ENCODE results near the gene DLGAP1. TPM values are rescaled to one million over a fixed set of nuclear protein-coding genes. Genes with fewer than 3 reads are reported as not detected.

Gene DLGAP1
- total RNA-seq, 1 donor from 2014 or later = 0.05 TPM

DNA sequence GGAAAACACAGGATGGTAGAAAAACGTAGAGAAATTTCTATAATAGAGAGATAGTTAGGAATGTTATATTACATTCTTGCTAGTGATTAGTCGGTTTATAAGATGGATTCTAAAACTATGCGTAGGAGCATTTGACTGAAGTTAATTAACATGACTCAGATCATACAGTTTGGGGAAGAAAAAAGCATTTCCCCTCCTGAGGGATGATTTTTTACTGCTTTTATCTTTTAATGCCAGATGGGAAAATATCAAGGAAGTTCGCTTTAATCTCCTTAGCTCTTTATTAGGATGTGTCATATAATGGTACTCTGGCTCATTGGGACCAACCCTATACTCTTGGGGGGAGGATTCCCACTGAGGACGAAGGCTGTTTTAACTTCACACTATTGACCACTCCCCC is 503.1 kb downstream of the DLGAP1 start:
- H3K27ac Mint-ChIP-seq (ENCODE audit: unreplicated experiment) = no peak overlapping the region
- TF ChIP-seq, protein P1, sequence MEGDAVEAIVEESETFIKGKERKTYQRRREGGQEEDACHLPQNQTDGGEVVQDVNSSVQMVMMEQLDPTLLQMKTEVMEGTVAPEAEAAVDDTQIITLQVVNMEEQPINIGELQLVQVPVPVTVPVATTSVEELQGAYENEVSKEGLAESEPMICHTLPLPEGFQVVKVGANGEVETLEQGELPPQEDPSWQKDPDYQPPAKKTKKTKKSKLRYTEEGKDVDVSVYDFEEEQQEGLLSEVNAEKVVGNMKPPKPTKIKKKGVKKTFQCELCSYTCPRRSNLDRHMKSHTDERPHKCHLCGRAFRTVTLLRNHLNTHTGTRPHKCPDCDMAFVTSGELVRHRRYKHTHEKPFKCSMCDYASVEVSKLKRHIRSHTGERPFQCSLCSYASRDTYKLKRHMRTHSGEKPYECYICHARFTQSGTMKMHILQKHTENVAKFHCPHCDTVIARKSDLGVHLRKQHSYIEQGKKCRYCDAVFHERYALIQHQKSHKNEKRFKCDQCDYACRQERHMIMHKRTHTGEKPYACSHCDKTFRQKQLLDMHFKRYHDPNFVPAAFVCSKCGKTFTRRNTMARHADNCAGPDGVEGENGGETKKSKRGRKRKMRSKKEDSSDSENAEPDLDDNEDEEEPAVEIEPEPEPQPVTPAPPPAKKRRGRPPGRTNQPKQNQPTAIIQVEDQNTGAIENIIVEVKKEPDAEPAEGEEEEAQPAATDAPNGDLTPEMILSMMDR (IDR thresholded peaks at IDR 0.05) = no peak
- H3K27me3 Mint-ChIP-seq (ENCODE audit: unreplicated experiment) = peaks cover 13% of the 10 kb centered on the region
- peaks cover 5% of the 10 kb centered on the region for H3K9me3 Mint-ChIP-seq (ENCODE audit: unreplicated experiment)
- no peaks in the 10 kb centered on the region for H3K4me1 Mint-ChIP-seq (ENCODE audit: unreplicated experiment)
- no peaks in the 10 kb centered on the region for H3K36me3 Mint-ChIP-seq (ENCODE audit: unreplicated experiment)
- no peak overlapping the region for H3K4me3 Mint-ChIP-seq (ENCODE audit: unreplicated experiment)
- DNase-seq (ENCODE audit: extremely low spot score, unreplicated experiment) = no peak

DNA sequence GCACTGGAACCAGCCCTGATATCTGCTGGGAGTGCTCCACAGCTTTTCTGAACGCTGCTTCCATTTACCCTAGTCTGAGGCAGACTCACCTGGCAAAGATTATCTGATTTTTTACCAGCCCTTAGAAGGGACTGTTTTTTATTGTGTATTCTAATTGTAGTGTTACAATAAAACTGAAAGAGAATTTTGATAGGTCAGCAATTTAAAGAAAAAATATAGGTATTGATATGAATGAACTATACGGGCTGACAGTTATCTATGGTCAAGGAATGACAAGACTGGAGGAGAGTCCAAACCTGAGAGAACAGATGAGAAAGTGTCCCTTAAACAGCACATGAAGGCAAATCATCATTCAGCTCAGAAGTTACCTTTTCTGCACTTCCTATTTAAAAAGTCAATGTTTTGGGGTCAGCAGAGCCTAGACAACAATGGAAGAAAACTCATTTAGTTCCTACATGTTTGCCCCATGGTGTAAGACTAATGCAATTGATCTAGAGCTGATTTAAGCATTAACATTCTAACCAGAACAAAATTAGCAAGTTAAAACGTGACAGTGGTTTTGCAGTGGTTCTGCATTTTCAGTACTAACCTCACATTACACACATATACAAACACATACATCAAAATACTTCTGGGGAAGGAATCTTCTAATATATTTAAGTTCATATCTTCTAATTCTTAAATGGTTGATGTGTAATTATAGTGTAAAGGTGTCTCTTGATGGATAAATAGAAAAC is 504.3 kb downstream of the DLGAP1 start:
- peaks cover 3% of the 10 kb centered on the region for H3K9me3 Mint-ChIP-seq (ENCODE audit: unreplicated experiment)
- H3K27me3 Mint-ChIP-seq (ENCODE audit: unreplicated experiment) = peaks cover 12% of the 10 kb centered on the region
- no peaks in the 10 kb centered on the region for H3K4me1 Mint-ChIP-seq (ENCODE audit: unreplicated experiment)
- H3K4me3 Mint-ChIP-seq (ENCODE audit: unreplicated experiment) = no peak overlapping the region
- TF ChIP-seq, protein P1 (IDR thresholded peaks at IDR 0.05) = no peak
- DNase-seq (ENCODE audit: extremely low spot score, unreplicated experiment) = no peak
- no peaks in the 10 kb centered on the region for H3K36me3 Mint-ChIP-seq (ENCODE audit: unreplicated experiment)
- H3K27ac Mint-ChIP-seq (ENCODE audit: unreplicated experiment) = no peak overlapping the region

DNA sequence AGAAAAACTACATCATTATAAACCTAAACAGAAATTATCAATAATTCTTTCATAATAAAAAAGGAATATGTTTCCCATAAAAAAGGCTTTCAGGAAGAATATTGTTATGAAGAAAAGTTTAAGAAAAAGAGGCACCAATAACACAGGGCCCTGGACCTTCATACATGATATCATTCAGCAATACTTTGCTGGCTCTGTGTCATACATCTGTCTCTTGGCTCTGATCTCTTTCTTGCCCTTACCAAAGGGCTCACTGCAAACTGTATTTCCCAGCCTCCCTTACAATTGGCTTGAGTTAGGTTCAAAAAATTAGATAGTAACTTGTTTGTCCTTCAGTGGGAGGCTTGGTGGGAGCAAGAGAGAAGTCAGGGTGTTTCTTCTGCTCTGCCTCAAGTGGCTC is 506.1 kb downstream of the DLGAP1 start:
- TF ChIP-seq, protein P1 (IDR thresholded peaks at IDR 0.05) = no peak
- no peaks in the 10 kb centered on the region for H3K9me3 Mint-ChIP-seq (ENCODE audit: unreplicated experiment)
- H3K4me1 Mint-ChIP-seq (ENCODE audit: unreplicated experiment) = no peaks in the 10 kb centered on the region
- no peak for DNase-seq (ENCODE audit: extremely low spot score, unreplicated experiment)
- H3K27me3 Mint-ChIP-seq (ENCODE audit: unreplicated experiment) = peaks cover 11% of the 10 kb centered on the region
- H3K36me3 Mint-ChIP-seq (ENCODE audit: unreplicated experiment) = no peaks in the 10 kb centered on the region
- H3K27ac Mint-ChIP-seq (ENCODE audit: unreplicated experiment) = no peak overlapping the region
- no peak overlapping the region for H3K4me3 Mint-ChIP-seq (ENCODE audit: unreplicated experiment)

DNA sequence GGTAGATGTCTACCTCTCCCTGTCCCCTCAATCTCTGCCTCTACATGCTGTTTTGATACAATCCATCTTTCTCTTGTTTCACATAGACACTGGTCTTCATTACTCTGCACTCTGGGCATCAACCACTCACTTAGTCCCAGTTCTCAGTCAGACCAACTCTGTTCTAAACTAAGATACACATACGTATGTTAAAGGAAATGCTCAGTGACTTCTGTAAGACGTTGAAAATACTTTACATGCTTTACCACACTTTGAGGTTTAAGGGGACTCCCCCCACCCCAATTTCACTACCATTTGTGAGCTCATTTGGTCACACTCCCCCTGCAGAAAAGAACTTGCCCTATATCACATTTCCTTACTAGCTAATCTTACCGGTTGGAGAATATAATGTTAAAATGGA is 507.7 kb downstream of the DLGAP1 start:
- no peaks in the 10 kb centered on the region for H3K4me1 Mint-ChIP-seq (ENCODE audit: unreplicated experiment)
- H3K36me3 Mint-ChIP-seq (ENCODE audit: unreplicated experiment) = no peaks in the 10 kb centered on the region
- no peak overlapping the region for H3K27ac Mint-ChIP-seq (ENCODE audit: unreplicated experiment)
- TF ChIP-seq, protein P1 (IDR thresholded peaks at IDR 0.05) = no peak
- peaks cover 11% of the 10 kb centered on the region for H3K27me3 Mint-ChIP-seq (ENCODE audit: unreplicated experiment)
- no peaks in the 10 kb centered on the region for H3K9me3 Mint-ChIP-seq (ENCODE audit: unreplicated experiment)
- H3K4me3 Mint-ChIP-seq (ENCODE audit: unreplicated experiment) = no peak overlapping the region
- DNase-seq (ENCODE audit: extremely low spot score, unreplicated experiment) = no peak

DNA sequence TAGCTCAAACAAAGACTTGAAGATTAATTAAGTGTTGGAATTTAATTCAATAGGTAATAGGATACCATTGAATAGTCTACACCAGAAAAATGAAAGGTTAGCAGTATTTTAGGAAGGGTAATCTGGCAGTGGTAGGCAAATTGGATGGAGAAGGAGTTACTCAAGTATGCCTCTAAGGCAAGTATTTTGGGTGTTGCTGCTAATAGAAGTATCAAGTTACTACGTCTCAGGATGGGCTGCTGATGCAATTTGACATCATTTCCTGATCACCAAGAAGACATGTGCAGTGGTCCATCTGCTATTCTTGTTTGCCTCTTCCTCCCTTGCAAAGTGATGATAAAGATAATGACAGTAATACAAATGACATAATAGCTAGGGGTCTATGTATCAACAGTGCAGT is 519.8 kb downstream of the DLGAP1 start:
- Mint-ChIP-seq H3K27ac (ENCODE audit: unreplicated experiment) (no peak overlapping the region), H3K36me3 (ENCODE audit: unreplicated experiment) (no peaks in the 10 kb centered on the region)
- no peak for DNase-seq (ENCODE audit: extremely low spot score, unreplicated experiment)

More for the DNA sequence above, 519.8 kb downstream of the DLGAP1 start:
- Mint-ChIP-seq H3K9me3 (ENCODE audit: unreplicated experiment) (no peaks in the 10 kb centered on the region), H3K4me3 (ENCODE audit: unreplicated experiment) (no peak overlapping the region), H3K4me1 (ENCODE audit: unreplicated experiment) (peaks cover 3% of the 10 kb centered on the region), H3K27me3 (ENCODE audit: unreplicated experiment) (no peaks in the 10 kb centered on the region)
- TF ChIP-seq, protein P1 (IDR thresholded peaks at IDR 0.05) = no peak
